ENCODE results near the gene PCSK1N.

DNA sequence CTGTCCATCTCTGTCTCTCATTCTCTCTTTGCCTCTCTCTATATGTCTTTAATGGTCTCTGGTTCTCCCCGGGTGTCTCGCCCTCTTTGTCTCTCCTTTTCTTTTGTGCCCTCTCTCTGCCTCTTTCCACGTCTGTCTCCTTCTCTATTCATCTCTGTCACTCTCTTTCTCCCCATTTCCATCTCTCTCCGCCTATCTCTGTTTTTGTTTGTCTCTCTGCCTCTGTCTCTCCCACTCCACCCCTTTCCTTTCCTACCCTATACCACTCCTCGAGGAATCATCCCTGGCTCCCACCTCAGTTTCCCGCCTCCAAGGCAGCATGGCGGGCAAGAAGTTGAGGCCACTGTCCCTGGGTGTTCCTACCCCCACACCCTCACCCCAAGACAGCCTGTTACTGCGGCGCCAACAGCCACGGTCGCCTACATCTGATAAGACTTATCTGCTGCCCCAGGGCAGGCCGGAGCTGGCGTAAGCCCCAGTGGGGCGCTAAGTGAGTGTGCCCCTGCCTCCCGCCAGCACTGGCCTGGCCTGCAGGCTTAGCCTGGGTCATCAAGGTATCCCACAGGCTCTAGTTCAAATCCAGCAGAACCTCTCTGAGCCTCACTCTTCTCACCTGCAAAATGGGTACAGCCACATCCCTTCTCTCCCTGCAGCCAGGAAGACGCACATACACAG is 49.7 kb downstream of the PCSK1N start:
- TF ChIP-seq, protein P1, sequence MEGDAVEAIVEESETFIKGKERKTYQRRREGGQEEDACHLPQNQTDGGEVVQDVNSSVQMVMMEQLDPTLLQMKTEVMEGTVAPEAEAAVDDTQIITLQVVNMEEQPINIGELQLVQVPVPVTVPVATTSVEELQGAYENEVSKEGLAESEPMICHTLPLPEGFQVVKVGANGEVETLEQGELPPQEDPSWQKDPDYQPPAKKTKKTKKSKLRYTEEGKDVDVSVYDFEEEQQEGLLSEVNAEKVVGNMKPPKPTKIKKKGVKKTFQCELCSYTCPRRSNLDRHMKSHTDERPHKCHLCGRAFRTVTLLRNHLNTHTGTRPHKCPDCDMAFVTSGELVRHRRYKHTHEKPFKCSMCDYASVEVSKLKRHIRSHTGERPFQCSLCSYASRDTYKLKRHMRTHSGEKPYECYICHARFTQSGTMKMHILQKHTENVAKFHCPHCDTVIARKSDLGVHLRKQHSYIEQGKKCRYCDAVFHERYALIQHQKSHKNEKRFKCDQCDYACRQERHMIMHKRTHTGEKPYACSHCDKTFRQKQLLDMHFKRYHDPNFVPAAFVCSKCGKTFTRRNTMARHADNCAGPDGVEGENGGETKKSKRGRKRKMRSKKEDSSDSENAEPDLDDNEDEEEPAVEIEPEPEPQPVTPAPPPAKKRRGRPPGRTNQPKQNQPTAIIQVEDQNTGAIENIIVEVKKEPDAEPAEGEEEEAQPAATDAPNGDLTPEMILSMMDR (IDR thresholded peaks at IDR 0.05; ENCODE audit: insufficient read depth, low read length) = no peak
- TF ChIP-seq, protein P2, sequence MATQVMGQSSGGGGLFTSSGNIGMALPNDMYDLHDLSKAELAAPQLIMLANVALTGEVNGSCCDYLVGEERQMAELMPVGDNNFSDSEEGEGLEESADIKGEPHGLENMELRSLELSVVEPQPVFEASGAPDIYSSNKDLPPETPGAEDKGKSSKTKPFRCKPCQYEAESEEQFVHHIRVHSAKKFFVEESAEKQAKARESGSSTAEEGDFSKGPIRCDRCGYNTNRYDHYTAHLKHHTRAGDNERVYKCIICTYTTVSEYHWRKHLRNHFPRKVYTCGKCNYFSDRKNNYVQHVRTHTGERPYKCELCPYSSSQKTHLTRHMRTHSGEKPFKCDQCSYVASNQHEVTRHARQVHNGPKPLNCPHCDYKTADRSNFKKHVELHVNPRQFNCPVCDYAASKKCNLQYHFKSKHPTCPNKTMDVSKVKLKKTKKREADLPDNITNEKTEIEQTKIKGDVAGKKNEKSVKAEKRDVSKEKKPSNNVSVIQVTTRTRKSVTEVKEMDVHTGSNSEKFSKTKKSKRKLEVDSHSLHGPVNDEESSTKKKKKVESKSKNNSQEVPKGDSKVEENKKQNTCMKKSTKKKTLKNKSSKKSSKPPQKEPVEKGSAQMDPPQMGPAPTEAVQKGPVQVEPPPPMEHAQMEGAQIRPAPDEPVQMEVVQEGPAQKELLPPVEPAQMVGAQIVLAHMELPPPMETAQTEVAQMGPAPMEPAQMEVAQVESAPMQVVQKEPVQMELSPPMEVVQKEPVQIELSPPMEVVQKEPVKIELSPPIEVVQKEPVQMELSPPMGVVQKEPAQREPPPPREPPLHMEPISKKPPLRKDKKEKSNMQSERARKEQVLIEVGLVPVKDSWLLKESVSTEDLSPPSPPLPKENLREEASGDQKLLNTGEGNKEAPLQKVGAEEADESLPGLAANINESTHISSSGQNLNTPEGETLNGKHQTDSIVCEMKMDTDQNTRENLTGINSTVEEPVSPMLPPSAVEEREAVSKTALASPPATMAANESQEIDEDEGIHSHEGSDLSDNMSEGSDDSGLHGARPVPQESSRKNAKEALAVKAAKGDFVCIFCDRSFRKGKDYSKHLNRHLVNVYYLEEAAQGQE (IDR thresholded peaks at IDR 0.05; ENCODE audit: insufficient replicate concordance, low read depth) = no peak
- TF ChIP-seq POLR2AphosphoS5 (IDR thresholded peaks at IDR 0.05; ENCODE audit: low read depth) (no peak), SPI1 (IDR thresholded peaks at IDR 0.05; ENCODE audit: borderline replicate concordance, low read depth) (no peak), GABPA (IDR thresholded peaks at IDR 0.05; ENCODE audit: low read depth) (no peak)

All from HL-60 (cell line).